CD4-positive, alpha-beta T cell treated with Interleukin-2 at 100 ng/mL for 4 hours (primary cell): ENCODE results near the gene WDR18.

Experiments
- DNase-seq: peaks from one replicate; pipeline ENCODE4 v3.0.0-alpha.2; 2020; ENCODE audit warnings: low spot score

Gene WDR18

GRCh38 chr19:964761-965694, 19.1 kb upstream of the WDR18 start:
- no peak for DNase-seq

- no peak for DNase-seq
Measured at GRCh38 chr19:966485-967088, 17.6 kb upstream of the WDR18 start.

- no peak for DNase-seq
Measured at GRCh38 chr19:970695-971094, 13.4 kb upstream of the WDR18 start.

GRCh38 chr19:971795-972194, 12.3 kb upstream of the WDR18 start:
- no peak for DNase-seq

GRCh38 chr19:972281-972680, 11.9 kb upstream of the WDR18 start:
- no peak for DNase-seq

GRCh38 chr19:973726-974563, 10.2 kb upstream of the WDR18 start:
- DNase-seq = no peak

GRCh38 chr19:974564-975257, 9.4 kb upstream of the WDR18 start:
- no peak for DNase-seq

- DNase-seq = no peak
Measured at GRCh38 chr19:976476-976875, 7.7 kb upstream of the WDR18 start.

GRCh38 chr19:977058-977464, 7.1 kb upstream of the WDR18 start:
- DNase-seq = no peak

- no peak for DNase-seq
Measured at GRCh38 chr19:979318-979741, 4.8 kb upstream of the WDR18 start.

GRCh38 chr19:980133-980998, 3.8 kb upstream of the WDR18 start:
- DNase-seq = no peak

GRCh38 chr19:982567-983170, 1.5 kb upstream of the WDR18 start:
- peak; percentile 72 for DNase-seq

GRCh38 chr19:986083-986482, 1.9 kb downstream of the WDR18 start:
- no peak for DNase-seq

GRCh38 chr19:988081-988480, 3.9 kb downstream of the WDR18 start:
- no peak for DNase-seq

GRCh38 chr19:988510-988909, 4.4 kb downstream of the WDR18 start:
- DNase-seq = no peak

GRCh38 chr19:989381-990081, 5.4 kb downstream of the WDR18 start:
- no peak for DNase-seq

GRCh38 chr19:990119-990571, 6.0 kb downstream of the WDR18 start:
- DNase-seq = no peak

- no peak for DNase-seq
Measured at GRCh38 chr19:990746-991145, 6.6 kb downstream of the WDR18 start.

GRCh38 chr19:991174-991931, 7.2 kb downstream of the WDR18 start:
- no peak for DNase-seq
